Superior temporal gyrus (tissue), 1 donor: Measurements from ENCODE around the gene LIX1.
"Not testable (repeated sequence)": the region's sequence is repeated elsewhere in the genome, so short reads cannot be mapped to it uniquely, and the experiment has no call there.

Experiments
- DNase-seq: peaks from one replicate; pipeline ENCODE4 v3.0.0-alpha.2; 2016; ENCODE audit errors: extremely low spot score

The LIX1 gene

DNA sequence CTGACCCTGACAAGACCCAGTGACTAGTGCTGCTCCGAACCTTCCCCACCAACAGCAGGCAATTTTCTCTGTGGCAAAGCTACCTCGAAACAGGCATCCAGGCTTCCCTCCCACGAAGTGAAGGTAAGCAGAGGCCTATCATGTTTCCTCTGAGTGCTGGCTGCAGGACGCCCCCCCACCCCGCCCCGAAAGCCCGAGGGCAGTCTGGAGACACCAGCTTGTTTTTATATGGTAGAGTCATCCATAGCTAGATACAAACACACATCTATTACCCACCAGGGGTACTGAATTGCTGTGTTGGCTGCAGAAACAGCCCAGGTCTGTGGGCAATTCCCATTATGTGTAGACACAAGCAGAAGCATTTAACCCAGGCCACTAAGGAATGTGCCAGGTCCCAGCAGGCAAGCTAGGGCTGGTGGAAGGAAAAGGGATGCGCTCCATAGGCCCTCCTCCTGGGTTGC, 40.4 kb downstream of the LIX1 start:
- no peak for DNase-seq

DNA sequence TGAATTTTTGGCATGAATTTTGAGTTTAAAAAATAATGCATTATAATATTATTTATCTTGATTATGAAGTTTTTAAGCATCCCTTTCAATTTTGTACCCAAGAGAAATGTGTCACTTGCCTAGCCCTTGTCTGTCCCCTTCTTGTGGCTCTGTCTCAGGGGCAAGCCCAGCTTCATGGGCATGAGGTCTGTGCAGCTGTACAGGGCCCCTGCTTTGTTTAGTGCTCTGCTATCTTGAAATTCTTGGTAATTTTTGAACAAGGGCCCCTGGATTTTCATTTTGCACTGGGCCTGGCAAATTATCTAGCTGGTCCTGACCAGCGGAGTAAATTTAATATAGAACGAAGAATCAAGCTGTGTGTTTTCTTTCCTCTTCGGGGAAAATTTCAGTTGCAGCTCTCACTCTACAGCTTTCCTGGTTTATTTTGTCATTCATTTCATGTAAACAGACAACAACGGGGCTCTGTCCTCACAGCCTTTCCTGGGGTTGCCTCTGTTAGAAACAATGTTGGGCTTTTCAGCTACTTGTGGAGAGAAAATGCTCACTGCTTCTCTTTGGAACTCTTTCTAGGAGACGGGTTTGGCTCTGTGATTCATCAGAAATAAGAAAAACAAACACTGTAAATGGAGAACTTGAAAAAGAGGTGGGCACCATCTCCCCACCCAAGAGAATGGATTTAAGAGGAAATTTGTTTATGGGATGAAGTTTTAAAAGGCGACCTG, 41.1 kb downstream of the LIX1 start:
- peak; percentile 87 for DNase-seq

DNA sequence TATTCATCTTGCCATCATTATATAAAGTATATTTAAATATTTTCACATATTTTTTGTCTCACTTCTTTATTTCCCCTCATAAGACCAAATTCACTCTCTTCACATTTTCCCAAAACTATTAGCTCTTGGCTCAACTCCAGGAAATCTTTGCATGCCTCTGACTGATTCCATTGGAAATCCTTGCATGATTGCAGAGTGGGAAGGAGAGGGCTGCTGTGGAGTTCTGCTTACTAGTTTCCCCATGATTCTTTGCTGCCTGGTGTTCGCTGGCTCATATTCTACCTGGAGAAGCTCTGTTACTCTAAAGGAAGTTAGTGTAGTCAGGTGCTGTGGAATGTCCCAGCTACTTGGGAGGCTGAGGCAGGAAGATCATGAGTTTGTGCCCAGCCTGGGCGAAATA, 41.9 kb downstream of the LIX1 start:
- DNase-seq: no peak

DNA sequence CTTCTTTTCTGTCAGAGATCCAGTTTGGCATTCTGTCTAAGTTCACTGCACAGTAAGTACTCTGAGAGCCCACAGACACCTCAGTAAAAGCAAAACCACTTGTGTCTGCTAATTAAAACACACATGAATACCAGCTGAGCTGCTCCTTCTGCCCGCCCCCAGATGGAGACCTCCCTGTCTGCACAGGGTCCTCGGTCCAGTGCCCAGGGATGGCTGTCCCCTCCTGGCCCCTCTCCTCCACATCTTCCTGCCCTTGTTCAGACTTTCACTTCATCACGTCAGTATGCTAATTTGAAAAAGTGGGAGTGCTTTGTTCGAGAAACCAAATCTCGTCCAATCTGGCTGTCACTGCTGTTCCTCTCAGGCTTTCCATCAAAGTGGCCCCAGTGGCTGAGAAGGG, 43.5 kb downstream of the LIX1 start:
- no peak for DNase-seq

DNA sequence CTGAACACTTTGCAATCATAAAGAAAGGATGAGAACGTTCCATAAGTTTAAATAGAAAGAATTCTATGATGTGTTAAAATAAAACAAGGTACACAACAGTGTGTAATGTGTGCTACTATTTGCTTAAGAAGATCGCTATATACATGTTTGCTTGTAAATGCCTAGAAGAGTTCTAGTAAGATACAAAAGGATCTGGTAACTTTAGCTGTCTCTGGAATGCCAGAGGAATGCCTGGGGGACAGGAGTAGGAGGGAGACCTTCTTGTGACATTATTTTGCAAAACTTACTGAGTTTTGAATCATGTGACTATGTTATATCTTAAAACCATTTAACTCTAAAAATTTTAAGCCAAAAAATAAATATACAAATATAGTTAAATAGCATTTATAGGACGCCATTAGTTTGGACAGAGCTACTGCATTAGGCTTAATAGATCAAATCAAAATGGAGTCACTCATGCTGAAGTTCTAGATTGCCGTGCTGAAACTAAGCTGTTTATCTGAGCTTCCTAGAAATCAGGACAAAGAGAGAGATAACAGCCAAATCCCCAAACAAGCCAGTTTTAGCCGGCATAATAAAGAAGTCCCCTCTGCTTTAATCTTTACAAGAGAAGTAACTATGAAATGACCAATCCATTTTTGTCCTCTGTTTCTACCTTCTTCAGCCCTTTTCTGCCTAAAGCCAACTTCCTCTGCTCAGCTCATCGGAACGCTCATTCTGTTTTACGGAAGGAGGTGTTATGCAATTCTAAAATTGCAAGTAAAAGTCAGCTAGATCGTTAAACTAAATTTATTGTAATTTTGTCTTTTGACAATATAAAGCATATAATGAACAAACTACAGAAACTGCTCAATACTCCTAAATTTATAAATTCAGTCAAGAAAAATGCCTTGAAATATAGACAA, 44.8 kb downstream of the LIX1 start:
- no peak for DNase-seq

DNA sequence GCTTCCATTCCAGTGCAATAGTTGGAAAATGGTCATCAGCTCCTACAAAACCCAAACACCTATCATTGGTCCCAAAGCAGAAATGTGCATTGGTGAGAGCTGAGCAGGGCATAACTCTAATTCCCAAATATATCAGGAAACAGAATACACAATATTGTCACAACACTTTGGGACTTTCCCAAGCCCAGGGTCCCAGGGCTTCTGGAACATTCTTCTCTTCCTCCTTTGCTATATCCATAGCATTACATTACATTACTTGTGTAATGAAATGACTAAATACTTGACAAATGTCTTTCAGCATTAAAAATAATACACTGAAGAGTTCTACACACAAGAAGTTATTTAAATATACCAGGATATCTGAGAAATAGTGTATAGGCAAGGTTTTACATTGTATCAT, 45.6 kb downstream of the LIX1 start:
- no peak for DNase-seq

DNA sequence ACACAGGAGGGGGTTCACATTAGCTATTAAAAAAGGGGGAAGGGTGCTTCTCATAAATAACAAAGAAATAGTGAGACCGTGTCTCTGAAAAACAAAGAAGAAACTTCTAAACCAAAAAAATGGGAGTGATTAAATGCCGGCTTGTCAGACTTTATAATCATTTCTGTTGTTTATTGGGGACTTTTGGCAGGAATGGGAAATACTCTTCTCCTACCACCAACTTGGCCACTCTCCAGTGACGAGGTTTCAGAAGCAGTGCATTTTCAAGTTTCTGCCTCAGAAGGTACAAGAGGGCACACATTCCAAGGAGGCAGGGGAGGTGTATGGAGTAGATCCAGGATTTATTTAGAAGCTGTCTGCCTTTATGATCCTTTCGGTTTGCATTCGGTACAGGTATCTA, 46.2 kb downstream of the LIX1 start:
- DNase-seq: no peak

DNA sequence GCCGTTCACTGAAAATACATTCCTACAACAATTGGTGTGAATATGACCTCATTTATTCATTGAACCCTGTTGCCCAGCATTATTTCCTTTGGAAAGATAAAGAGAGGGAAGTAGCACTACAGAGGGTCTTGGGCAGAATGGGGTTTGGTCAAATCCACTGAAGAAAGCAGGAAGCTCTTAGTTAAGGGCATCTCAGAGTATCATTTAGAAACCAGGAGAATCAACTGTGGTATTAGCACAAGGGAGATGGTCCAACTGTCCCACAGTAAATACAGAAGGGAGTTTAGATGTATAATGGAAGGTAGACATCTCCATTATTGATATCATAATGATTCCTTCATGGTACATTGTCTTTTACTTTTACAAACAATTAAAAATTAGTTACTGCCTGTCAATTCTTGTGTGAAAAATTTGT, 47.1 kb downstream of the LIX1 start:
- no peak for DNase-seq

DNA sequence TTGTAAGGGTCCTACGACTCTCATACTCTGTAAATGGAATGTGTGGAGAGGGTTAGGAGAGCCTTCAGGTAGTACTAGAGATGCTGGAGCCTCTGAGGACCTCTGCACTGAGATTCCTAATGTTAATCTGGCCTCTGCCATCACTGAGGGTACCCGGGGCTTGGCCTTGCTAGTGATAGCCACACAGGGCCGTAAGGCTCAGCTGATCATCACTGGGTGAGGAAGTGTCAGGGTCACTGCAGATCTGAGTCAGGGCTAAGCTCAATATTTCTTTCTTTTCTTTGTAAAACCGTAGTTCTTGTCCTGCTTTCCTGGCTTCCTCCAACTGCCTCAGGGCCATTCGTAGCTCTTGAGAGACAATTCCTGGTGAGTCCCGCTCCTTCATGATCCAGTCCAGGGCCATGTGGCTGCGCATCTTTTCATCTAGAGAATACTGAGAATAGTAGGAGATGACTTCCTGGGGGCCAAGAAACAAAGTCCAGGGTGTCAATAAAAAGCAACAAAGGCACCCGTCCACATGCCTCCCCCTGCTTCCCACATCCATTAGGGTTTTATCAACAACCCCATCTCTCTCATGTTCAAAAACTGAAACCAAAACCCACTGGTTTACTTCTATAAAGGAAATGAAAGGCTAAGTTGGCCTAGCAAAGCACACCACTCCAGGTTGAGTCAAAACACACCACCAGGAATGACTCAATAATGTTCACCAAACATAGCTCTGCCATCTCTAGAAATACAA, 47.7 kb downstream of the LIX1 start:
- no peak for DNase-seq

DNA sequence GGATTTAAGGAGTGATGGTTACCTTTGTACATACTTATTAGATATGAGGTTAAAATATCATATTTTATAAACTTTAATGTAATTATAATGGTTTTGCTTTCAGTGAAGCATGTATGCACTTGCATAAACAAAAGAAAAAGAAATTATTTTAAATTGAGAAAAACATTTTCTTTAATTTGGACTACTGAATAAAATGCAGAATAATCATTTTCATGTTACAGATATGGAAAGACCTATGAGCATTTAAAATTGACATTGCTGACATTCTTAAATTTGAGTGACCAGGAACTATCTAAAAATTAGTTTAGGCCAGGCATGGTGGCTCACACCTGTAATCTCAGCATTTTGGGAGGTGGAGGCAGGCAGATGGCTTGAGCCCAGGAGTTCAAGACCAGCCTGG, 49.2 kb downstream of the LIX1 start:
- no peak for DNase-seq

DNA sequence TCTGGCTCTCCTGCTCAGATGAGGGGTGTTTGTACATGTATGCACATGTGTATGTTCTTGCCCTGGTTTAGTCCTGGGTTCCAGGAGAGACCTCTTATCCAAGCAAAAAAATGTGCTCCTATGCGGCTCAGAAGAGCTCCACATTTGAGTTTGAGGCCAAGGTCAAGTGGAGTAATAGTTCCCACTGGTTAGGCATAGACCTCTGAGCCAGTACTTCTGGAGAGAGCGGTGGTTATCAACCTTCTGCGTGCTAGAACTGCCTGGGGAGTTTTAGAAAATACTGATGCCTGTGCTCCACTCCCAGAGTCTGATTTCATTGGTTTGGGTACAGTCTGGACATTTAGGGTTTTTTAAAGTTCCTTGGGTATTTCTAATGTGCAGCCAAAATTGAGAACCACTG, 51.5 kb downstream of the LIX1 start:
- no peak for DNase-seq

DNA sequence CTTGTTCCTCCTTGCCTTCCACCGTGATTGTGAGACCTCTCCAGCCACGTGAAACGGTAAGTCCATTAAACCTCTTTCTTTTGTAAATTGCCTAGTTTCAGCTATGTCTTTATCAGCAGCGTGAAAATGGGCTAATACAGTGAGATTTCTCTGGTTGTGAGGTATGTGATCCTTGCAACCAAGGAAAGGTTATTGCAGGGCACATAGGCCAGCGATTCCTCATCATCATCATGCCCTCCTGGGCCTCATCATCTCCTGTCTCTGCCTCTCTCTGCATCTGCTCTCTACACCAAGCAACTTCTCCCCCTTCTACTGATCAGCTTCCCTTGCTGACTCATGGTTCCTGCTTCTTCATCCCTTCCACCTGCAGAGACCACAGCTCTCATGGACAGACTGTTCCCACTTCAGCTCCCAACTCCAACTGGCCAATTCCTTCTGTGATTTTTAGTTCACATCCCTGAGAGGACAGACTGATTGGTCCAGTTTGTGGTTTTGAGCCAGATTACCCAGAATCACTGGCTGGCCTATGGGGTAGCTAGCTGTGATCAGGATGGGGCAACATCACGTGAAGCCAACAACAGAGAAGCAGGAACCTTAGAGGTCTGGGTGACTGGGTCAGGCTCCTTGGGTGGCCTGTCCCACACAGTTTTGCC, 53.1 kb downstream of the LIX1 start:
- DNase-seq: no peak

DNA sequence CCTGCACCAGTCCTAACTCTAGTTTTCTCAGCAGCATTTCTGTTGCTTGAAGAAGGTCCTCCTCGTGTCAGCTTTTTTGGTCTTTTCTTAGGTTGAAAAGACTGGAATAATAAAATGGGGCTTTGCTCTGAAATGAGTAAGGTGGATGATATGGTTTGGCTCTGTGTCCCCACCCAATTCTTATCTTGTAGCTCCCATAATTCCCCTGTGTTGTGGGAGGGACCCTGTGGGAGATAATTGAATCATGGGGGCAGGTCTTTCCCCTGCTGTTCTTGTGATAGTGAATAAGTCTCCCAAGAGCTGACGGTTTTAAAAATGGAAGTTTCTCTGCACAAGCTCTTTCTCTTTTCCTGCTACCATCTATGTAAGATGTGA, 53.6 kb downstream of the LIX1 start:
- no peak for DNase-seq

DNA sequence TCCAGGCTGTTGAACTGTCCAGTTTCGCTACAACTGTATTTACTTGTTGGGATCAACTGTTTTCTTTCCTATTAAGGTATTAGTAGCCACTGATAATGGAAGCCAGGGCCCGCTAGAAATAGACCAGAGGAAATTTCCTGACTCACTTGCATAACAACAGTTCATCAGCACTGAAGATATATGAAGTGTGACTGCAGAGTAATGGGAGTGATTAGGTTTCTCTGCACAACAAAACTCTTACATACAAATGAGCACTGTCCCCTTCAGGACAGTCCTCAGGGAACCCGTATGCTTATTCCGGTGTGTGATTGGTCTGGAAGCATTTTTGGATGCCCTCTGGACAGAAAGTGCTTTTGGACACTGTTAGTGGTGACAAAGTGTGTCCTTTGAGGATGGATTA, 55.3 kb downstream of the LIX1 start:
- no peak for DNase-seq

DNA sequence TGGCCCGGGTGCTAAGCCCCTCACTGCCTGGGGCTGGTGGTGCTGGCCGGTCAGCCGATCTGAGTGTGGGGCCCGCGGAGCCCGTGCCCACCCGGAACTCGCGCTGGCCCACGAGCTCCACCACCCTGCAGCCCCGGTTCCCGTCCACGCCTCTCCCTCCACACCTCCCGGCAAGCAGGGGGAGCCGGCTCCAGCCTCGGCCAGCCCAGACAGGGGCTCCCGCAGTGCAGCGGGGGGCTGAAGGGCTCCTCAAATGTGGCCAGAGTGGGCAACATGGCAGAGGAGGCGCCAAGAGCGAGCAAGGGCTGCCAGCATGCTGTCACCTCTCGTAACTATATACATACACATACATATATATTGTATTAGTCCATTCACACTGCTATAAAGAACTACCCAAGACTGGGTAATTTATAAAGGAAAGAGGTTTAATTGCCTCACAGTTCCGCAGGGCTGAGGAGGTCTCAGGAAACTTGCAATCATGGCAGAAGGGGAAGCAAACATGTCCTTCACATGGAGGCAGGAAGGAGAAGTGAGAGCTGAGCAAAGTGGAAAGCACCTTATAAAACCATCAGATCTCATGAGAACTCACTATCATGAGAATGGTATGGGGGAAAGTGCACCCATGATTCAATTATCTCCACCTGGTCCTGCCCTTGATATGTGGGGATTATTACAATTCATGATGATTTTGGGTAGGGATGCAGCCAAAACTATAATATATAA, 56.8 kb downstream of the LIX1 start:
- no peak for DNase-seq

DNA sequence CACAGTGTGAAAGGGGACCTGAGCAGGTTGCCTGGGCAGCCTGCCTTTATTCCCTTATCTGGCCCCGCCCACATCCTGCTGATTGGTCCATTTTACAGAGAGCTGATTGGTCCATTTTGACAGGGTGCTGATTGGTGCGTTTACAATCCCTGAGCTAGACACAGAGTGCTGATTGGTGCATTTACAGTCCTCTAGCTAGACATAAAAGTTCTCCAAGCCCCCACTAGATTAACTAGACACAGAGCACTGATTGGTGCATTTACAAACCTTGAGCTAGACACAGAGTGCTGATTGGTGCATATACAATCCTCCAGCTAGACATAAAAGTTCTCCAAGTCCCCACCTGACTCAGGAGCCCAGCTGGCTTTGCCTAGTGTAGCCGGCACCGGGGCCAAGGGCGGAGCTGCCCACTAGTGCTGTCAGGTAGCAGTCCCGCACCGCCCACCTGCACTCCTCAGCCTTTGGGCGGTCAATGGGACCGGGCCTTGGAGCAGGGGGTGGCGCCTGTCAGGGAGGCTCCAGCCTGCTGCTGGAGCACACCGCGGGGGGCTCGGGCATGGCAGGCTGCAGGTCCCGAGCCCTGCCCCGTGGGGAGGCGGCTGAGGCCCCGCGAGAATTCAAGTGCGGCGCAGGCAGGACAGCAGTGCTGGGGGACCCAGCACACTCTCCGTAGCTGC, 57.5 kb downstream of the LIX1 start:
- not testable (repeated sequence) for DNase-seq

DNA sequence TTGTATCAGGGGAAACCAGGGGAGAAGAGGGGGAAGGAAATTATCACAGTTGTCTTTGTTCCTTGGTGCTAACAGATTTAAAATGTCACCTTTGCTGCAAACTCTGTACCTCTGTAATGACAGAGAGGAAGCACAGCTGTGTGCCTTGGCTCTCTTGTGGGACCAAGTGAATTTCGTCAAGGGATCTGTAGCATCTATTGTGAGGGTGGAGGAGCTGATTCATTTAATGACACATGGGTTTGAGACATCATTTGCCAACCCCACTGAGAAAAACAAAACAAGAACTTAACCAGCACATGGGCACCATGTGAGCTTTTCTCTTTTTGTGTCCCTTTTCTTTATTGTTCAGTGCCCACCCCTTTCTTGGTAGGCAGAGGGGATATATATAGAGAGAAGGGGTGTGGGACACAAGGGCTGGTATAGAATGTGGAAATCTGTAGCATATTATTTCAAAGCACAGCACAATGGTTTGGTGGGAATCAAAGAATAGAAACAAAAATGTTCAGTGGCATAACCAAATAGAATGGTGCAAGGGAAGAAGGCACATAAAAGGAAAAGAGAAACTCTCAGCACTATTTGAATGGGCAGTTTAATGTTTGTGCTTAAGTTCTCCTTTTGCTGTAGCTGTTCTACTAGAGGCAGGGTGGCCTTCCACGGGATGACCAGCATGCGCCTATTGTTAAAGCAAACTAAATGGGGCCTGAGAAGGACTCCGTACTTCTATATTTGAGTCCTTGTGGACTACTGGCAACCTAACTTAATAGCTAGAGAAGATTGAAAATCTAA, 63.3 kb downstream of the LIX1 start:
- DNase-seq: no peak

DNA sequence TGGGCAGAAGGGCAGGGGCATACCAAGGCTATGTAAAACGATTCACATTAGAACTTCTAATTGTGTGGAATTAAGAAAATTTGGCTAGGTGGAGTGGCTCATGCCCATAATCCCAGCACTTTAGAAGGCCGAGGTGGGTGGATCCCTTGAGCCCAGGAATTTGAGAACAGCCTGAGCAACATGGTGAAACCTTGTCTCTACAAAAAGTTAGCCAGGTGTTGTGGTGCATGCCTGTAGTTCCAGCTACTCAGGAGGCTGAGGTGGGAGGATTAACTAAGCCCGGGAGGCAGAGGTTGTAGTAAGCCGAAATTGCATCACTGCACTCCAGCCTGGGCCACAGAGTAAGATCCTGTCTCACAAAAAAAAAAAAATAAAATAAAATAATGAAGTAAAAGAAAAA, 65.2 kb downstream of the LIX1 start:
- no peak for DNase-seq

DNA sequence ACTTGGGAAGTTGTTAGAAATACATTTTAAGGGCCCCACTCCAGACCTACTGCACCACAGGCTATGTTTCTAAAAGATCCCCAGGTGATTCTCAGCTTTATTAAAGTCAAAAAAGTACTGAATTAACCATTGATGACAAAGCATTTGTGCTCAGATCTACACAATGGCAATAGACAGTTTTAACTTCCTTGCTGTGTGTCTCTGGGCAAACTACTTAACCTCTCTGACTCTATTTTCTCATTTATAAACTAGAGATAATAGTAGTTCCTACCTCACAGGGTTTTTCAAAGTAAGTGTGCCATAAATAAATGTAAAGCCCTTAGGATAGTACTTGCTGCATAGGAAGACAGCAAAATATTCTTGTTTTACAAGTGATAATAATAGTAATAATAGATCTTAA, 66.3 kb downstream of the LIX1 start:
- DNase-seq: no peak

DNA sequence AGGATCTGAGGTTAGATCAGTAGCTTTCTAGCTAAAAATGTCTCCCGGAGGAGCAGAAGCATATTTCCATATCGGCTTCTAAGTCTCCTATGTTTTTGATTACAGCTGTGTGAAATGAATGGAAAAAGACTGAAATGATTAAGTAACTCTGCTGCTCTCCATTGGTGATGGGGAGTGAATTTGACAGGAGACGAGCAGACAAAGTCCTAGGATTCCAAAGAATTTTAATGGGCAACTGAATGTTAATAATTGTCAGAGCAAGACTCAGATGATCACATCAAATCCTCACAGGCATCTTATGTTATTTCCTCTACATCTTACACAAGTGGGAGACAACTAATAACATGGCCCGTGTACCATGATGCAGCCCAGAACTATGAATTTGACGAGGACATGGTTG, 66.8 kb downstream of the LIX1 start:
- no peak for DNase-seq
